ENCODE measurements around the gene DNAJB9.

DNAJB9 gene

GRCh38 chr7:108611268-108611667 lies 41.6 kb downstream of the DNAJB9 start:
- Histone ChIP-seq H3K27me3 (replicated peaks; ENCODE audit: control insufficient read depth, insufficient read depth, low read length) (peaks cover 16% of the 10 kb centered on the region), H3K9me3 (ENCODE audit: control insufficient read depth, low read length) (no peaks in the 10 kb centered on the region), H3K9ac (ENCODE audit: low read length) (no peak overlapping the region), H3K4me3 (ENCODE audit: low read length) (no peak overlapping the region), H3K4me1 (ENCODE audit: control insufficient read depth, insufficient read depth, low read length) (no peaks in the 10 kb centered on the region), H3K36me3 (ENCODE audit: control insufficient read depth, insufficient read depth, low read length, severe bottlenecking) (no peaks in the 10 kb centered on the region)
- DNase-seq (ENCODE audit: low read depth), result no peak

GRCh38 chr7:108613147-108613948 lies 43.7 kb downstream of the DNAJB9 start:
- Histone ChIP-seq H3K27me3 (replicated peaks; ENCODE audit: control insufficient read depth, insufficient read depth, low read length) (peaks cover 16% of the 10 kb centered on the region), H3K9me3 (ENCODE audit: control insufficient read depth, low read length) (no peaks in the 10 kb centered on the region), H3K36me3 (ENCODE audit: control insufficient read depth, insufficient read depth, low read length, severe bottlenecking) (no peaks in the 10 kb centered on the region), H3K4me1 (ENCODE audit: control insufficient read depth, insufficient read depth, low read length) (no peaks in the 10 kb centered on the region), H3K9ac (ENCODE audit: low read length) (no peak overlapping the region), H3K4me3 (ENCODE audit: low read length) (no peak overlapping the region)
- peak; percentile 76 for DNase-seq (ENCODE audit: low read depth)

- Histone ChIP-seq H3K4me3 (ENCODE audit: low read length) (no peak overlapping the region), H3K4me1 (ENCODE audit: control insufficient read depth, insufficient read depth, low read length) (peaks cover 4% of the 10 kb centered on the region), H3K27me3 (replicated peaks; ENCODE audit: control insufficient read depth, insufficient read depth, low read length) (peaks cover 13% of the 10 kb centered on the region), H3K9me3 (ENCODE audit: control insufficient read depth, low read length) (no peaks in the 10 kb centered on the region), H3K9ac (ENCODE audit: low read length) (no peak overlapping the region), H3K36me3 (ENCODE audit: control insufficient read depth, insufficient read depth, low read length, severe bottlenecking) (no peaks in the 10 kb centered on the region)
- DNase-seq (ENCODE audit: low read depth), result no peak
Measured at GRCh38 chr7:108613949-108614381, 44.3 kb downstream of the DNAJB9 start.

- H3K4me3 ChIP-seq (ENCODE audit: low read length), result no peak overlapping the region
- H3K27me3 ChIP-seq (replicated peaks; ENCODE audit: control insufficient read depth, insufficient read depth, low read length), result peaks cover 8% of the 10 kb centered on the region
- H3K9ac ChIP-seq (ENCODE audit: low read length), result no peak overlapping the region
- no peaks in the 10 kb centered on the region for H3K9me3 ChIP-seq (ENCODE audit: control insufficient read depth, low read length)
- no peaks in the 10 kb centered on the region for H3K36me3 ChIP-seq (ENCODE audit: control insufficient read depth, insufficient read depth, low read length, severe bottlenecking)
- peaks cover 14% of the 10 kb centered on the region for H3K4me1 ChIP-seq (ENCODE audit: control insufficient read depth, insufficient read depth, low read length)
- DNase-seq (ENCODE audit: low read depth), result no peak
Measured at GRCh38 chr7:108614896-108615295, 45.2 kb downstream of the DNAJB9 start.

- Histone ChIP-seq H3K9me3 (ENCODE audit: control insufficient read depth, low read length) (no peaks in the 10 kb centered on the region), H3K36me3 (ENCODE audit: control insufficient read depth, insufficient read depth, low read length, severe bottlenecking) (no peaks in the 10 kb centered on the region), H3K9ac (ENCODE audit: low read length) (no peak overlapping the region), H3K4me3 (ENCODE audit: low read length) (no peak overlapping the region), H3K27me3 (replicated peaks; ENCODE audit: control insufficient read depth, insufficient read depth, low read length) (no peaks in the 10 kb centered on the region), H3K4me1 (ENCODE audit: control insufficient read depth, insufficient read depth, low read length) (peaks cover 22% of the 10 kb centered on the region)
- DNase-seq (ENCODE audit: low read depth), result no peak
Measured at GRCh38 chr7:108618056-108618455, 48.4 kb downstream of the DNAJB9 start.

- Histone ChIP-seq H3K4me3 (ENCODE audit: low read length) (no peak overlapping the region), H3K9me3 (ENCODE audit: control insufficient read depth, low read length) (no peaks in the 10 kb centered on the region), H3K9ac (ENCODE audit: low read length) (no peak overlapping the region), H3K27me3 (replicated peaks; ENCODE audit: control insufficient read depth, insufficient read depth, low read length) (no peaks in the 10 kb centered on the region), H3K4me1 (ENCODE audit: control insufficient read depth, insufficient read depth, low read length) (peaks cover 22% of the 10 kb centered on the region), H3K36me3 (ENCODE audit: control insufficient read depth, insufficient read depth, low read length, severe bottlenecking) (no peaks in the 10 kb centered on the region)
- no peak for DNase-seq (ENCODE audit: low read depth)
Measured at GRCh38 chr7:108623220-108623619, 53.5 kb downstream of the DNAJB9 start.
